GM12873 (cell line): ENCODE measurements around the gene PAF1.

Experiments
- CTCF ChIP-seq: IDR thresholded peaks from 2 replicates; pipeline ENCODE4 v1.5.1; 2012; ENCODE audit warnings: low read depth, mild to moderate bottlenecking, moderate library complexity, low read length, control low read depth; ENCODE audit not compliant: insufficient read depth; ENCODE audit errors: missing control alignments

The PAF1 gene

DNA sequence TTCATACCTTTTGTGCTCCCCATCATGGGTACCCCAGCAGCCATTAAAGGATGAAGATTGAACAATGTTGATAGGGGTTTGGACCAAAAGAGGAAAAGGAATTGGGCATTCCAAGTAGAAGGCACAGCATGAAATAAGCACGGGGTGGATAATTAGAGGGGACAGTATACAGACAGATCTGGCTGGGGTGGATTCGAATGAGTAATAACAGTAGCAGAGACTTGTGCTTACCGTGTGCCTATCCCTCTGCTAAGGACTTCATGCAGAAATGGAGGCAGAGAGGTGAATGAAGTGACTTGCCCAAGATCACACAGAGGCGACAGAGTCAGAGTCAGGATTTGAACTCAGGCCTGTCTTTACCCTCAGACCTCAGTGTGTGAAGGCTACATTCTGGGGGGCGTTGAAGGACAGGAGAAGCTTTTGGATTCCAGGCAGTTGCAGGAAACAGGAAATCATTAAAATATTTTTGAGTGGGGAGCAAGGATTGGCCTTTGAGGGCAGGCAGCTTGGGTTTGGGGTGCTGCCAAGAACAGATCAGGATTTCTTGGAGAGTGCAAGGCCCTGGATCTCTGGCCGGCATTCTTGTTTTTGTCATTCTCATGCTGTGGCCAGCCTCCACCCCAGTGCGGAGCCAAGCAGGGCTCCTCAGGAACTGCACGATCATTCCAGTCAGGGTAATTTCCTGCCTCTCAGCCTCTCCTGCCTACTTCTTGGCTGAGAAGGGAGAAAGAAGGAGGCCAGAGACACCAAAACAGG is 18.7 kb downstream of the PAF1 start:
- TF ChIP-seq CTCF = no peak

DNA sequence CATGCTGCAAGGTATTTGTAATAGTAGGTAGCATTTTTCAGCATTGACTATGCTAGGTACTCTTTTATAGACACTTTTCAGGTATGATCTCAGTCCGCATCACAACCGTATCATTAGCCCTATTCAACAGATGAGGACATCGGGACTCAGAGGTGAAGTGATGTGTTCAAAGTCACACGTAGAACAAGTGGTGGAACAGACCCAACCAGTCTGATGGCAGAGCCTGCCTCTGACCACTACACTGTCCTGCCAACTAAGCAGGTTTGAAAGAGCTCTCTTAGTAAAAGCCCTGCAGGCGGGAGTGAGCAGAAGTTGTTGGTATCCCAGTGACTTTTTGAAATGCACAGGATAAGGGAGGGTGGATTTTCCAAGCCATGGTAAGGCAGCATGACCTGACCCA is 20.2 kb downstream of the PAF1 start:
- TF ChIP-seq CTCF = no peak

DNA sequence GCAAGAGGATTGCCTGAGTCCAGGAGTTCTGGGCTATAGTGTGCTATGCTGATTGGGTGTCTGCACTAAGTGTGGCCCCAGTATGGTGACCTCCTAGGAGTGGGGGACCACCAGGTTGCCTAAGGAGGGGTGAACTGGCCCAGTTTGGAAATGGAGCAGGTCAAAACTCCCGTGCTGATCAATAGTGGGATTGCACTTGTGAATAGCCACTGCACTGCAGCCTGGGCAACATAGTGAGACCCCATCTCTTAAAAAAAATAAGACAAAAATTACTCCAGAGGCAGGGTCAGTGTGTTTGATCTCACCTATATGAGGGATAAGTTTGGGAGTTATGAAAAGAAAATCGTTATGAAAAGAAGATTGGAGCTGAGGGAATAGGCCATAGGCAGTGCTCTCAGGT is 21.7 kb downstream of the PAF1 start:
- TF ChIP-seq CTCF = no peak

DNA sequence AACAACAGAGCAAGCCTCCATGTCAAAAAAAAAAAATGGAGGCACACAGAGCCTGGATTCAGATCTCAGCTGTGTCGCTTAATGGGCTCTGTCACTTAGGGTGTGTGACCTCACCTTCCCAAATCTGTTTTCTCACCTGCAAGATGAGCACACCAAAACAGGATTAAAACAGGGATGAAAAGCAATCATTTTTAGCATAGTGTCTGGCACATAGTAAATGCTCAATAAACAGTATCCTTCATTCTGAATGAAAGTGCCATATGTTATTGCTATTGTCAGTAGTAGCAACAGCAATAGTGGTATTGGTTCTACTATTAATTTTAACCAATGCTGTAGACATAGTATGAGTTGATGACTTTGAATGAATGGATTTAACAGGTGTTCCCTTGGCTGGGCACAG is 25.4 kb downstream of the PAF1 start:
- TF ChIP-seq CTCF = no peak

- TF ChIP-seq CTCF = no peak
These were observed 26.9 kb downstream of the PAF1 start for GRCh38 chr19:39363901-39364457.

GRCh38 chr19:39362682-39363657 is 27.9 kb downstream of the PAF1 start:
- TF ChIP-seq CTCF = no peak

DNA sequence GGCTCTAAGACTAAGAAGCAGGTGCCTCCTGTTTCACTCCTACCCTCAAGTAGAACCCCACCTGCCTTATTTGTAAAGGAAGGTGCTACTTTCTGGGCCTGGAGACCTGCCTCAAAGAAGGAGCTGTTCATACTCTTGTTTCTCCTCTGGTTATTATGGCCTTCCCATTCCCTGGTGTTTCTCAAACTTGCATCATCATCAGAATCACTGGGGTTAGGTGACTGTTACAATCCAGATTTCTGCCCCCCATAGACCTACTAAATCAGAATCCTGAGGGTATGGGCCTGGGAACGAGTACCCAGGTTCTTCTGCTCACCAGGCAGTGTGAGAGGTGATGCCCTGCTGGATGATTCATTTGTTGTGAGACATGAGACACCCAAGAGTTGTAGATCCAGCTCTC is 30.3 kb downstream of the PAF1 start:
- TF ChIP-seq CTCF = no peak
